Keratinocyte (primary cell): ENCODE measurements around the gene FAM174B. TPM values are rescaled to one million over a fixed set of nuclear protein-coding genes. Genes with fewer than 3 reads are reported as not detected.
"Not testable (repeated sequence)": the region's sequence is repeated elsewhere in the genome, so short reads cannot be mapped to it uniquely, and the experiment has no call there.

Experiments
- DNase-seq: peaks from one replicate; pipeline ENCODE4 v3.0.0-alpha.2; 2011; ENCODE audit warnings: low read depth, missing footprints, low spot score
- FAIRE-seq: peaks from 2 replicates; lab custom pipeline; 2011; peaks lifted over from hg19 to GRCh38; lab: Jason Lieb, UNC
- H2AFZ ChIP-seq: 2 replicates; pipeline ENCODE4 v1.6.0; 2012; ENCODE audit warnings: low read length, control low read depth, inconsistent platforms; ENCODE audit not compliant: control insufficient read depth
- H3K27ac ChIP-seq: 2 replicates; pipeline ENCODE4 v1.5.1; 2011; ENCODE audit warnings: low read length; ENCODE audit not compliant: control insufficient read depth, insufficient read depth
- H3K27me3 ChIP-seq: 3 replicates; pipeline ENCODE4 v1.6.0; 2011; ENCODE audit warnings: low read length; ENCODE audit not compliant: control insufficient read depth, insufficient read depth; ENCODE audit errors: extremely low read depth
- H3K36me3 ChIP-seq, 2 experiments: 2 replicates in 1 of 2; 3 replicates in 1 of 2; pipeline ENCODE4 v1.5.1; 2011; ENCODE audit warnings: low read length in 2 of 2, mild to moderate bottlenecking in 1 of 2; ENCODE audit not compliant: control insufficient read depth in 2 of 2, insufficient read depth in 2 of 2; ENCODE audit errors: extremely low read depth in 1 of 2
- H3K4me1 ChIP-seq: 3 replicates; pipeline ENCODE4 v1.5.1; 2011; ENCODE audit warnings: low read length; ENCODE audit not compliant: control insufficient read depth, insufficient read depth; ENCODE audit errors: extremely low read depth
- H3K4me2 ChIP-seq: 3 replicates; pipeline ENCODE4 v1.6.0; 2011; ENCODE audit warnings: low read depth, low read length; ENCODE audit not compliant: control insufficient read depth, insufficient read depth; ENCODE audit errors: extremely low read depth
- H3K4me3 ChIP-seq, 3 experiments: fragments of 200-600 bp in 1 of 3; sonication (generic) in 1 of 3; 2 replicates in 2 of 3; 3 replicates in 1 of 3; pipeline ENCODE4 v1.5.1; 2011 to 2016; ENCODE audit warnings: low read length in 3 of 3, mild to moderate bottlenecking in 3 of 3, control low read depth in 2 of 3, inconsistent platforms in 1 of 3, low read depth in 1 of 3, mixed read lengths in 1 of 3, mixed run types in 1 of 3, moderate library complexity in 1 of 3; ENCODE audit not compliant: control insufficient read depth in 2 of 3, insufficient read depth in 2 of 3; ENCODE audit errors: extremely low read depth in 1 of 3
- H3K79me2 ChIP-seq: 2 replicates; pipeline ENCODE4 v1.6.0; 2012; ENCODE audit warnings: low read length; ENCODE audit not compliant: control insufficient read depth, insufficient read depth
- H3K9ac ChIP-seq: 3 replicates; pipeline ENCODE4 v1.6.0; 2011; ENCODE audit warnings: low read length; ENCODE audit not compliant: control insufficient read depth, insufficient read depth; ENCODE audit errors: extremely low read depth
- H3K9me1 ChIP-seq: 3 replicates; pipeline ENCODE4 v1.6.0; 2011; ENCODE audit warnings: low read length; ENCODE audit not compliant: control insufficient read depth, insufficient read depth; ENCODE audit errors: extremely low read depth
- H3K9me3 ChIP-seq: 2 replicates; pipeline ENCODE4 v1.5.1; 2012; ENCODE audit warnings: low read depth, low read length; ENCODE audit not compliant: control insufficient read depth
- H4K20me1 ChIP-seq: 3 replicates; pipeline ENCODE4 v1.6.0; 2011; ENCODE audit warnings: low read length; ENCODE audit not compliant: control insufficient read depth, insufficient read depth; ENCODE audit errors: extremely low read depth
- CTCF ChIP-seq, 3 experiments: IDR thresholded peaks in 1 of 3; conservative IDR thresholded peaks in 1 of 3; optimal IDR thresholded peaks in 1 of 3; 2 replicates in 2 of 3; 3 replicates in 1 of 3; pipeline versions ENCODE3 to v1.5.1; 2011; ENCODE audit warnings: low read length in 3 of 3, mild to moderate bottlenecking in 3 of 3, moderate library complexity in 2 of 3, control low read depth in 1 of 3, inconsistent platforms in 1 of 3; ENCODE audit not compliant: insufficient read depth in 2 of 3; ENCODE audit errors: extremely low read depth in 1 of 3
- EZH2 ChIP-seq: IDR thresholded peaks from one replicate; pipeline ENCODE4 v1.6.1; 2012; ENCODE audit warnings: inconsistent platforms, mild to moderate bottlenecking, low read length, moderate library complexity
- dilution Hi-C: fragments of 300-500 bp; cut with MboI; formaldehyde crosslinking; loops from one replicate; pipeline ENCODE4 v1.7.0; 2020; ENCODE audit warnings: low sequenced_read_pairs; ENCODE audit not compliant: extremely low pct_ligation_motif_present
- polyA plus RNA-seq, 5 experiments: library from polyadenylated mRNA; depleted of rRNA in 3 of 5; stranded (reverse) in 3 of 5; stranded (forward) in 1 of 5; unstranded in 1 of 5; fragments of >200 nt; gene quantifications; 1 replicate in 1 of 5; 2 replicates in 3 of 5; 3 replicates in 1 of 5; pipeline versions ENCODE4 v1.2.1 to v1.2.3, GENCODE V29; 2011 to 2012; ENCODE audit warnings: missing spikeins in 2 of 5, low read depth in 1 of 5, low replicate concordance in 1 of 5

FAM174B gene
- polyA plus RNA-seq, 1 donor (not counting 4 experiments of a cell fraction or from before 2014, with no cell fraction given) = 0.73 TPM

- DNase-seq = no peak
- Histone ChIP-seq H3K27ac (no peak overlapping the region), H3K9ac (no peak overlapping the region), H3K79me2 (no peaks in the 10 kb centered on the region), H3K36me3 (no peaks in the 10 kb centered on the region), H2AFZ (no peak overlapping the region), H3K4me3 (no peak overlapping the region), H3K9me1 (no peaks in the 10 kb centered on the region), H3K4me1 (no peaks in the 10 kb centered on the region), H3K4me2 (no peak overlapping the region), H4K20me1 (no peaks in the 10 kb centered on the region), H3K9me3 (no peaks in the 10 kb centered on the region), H3K27me3 (no peaks in the 10 kb centered on the region)
- FAIRE-seq = no peak
- TF ChIP-seq EZH2 = no peak
- TF ChIP-seq CTCF (optimal IDR thresholded peaks at IDR 0.05 in 1 of 3, IDR thresholded peaks at IDR 0.05 in 1 of 3, conservative IDR thresholded peaks at IDR 0.05 in 1 of 3; ENCODE audit: extremely low read depth in 1 of 3, insufficient read depth in 2 of 3, low read length in 3 of 3) = no peak
- dilution Hi-C loops = no loop called here
Measured at GRCh38 chr15:92608866-92609700, 46.5 kb downstream of the FAM174B start.

GRCh38 chr15:92606836-92607150 lies 48.8 kb downstream of the FAM174B start:
- dilution Hi-C loops, H3K9ac ChIP-seq, H4K20me1 ChIP-seq, H3K4me1 ChIP-seq, H3K27ac ChIP-seq, H3K9me3 ChIP-seq, H3K4me3 ChIP-seq, H2AFZ ChIP-seq, H3K9me1 ChIP-seq, H3K79me2 ChIP-seq, H3K27me3 ChIP-seq, FAIRE-seq, DNase-seq, H3K36me3 ChIP-seq, H3K4me2 ChIP-seq: not testable (repeated sequence)
